22Rv1 (cell line): ENCODE results near the gene WDR17.

Source experiments
- CTCF ChIP-seq: fragments of 450-650 bp; IDR thresholded peaks from 2 replicates; pipeline ENCODE4 v1.5.1; 2017; ENCODE audit warnings: mild to moderate bottlenecking
- ZFX ChIP-seq: fragments of 450-650 bp; IDR thresholded peaks from 2 replicates; pipeline ENCODE4 v1.6.1; 2017; ENCODE audit warnings: antibody characterized with exemption, borderline replicate concordance

DNA sequence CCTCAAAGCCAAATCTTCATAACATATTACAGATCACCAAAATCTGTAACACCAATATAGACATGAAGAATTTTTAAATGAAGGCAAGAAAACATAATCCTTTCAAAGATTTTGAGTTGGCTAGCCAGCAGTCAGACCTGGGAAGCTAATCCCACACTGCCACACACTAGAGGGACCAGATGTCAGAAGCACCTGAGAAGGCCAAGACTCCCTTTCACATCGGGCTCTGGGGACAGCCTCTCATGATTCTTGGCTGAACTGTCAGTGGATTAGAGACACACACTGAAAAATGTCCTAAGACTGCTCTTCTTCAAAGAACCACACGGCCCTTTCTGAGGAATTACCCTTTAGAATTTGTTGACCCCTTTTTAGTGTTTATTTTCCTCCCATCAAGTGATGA lies 157.9 kb downstream of the WDR17 start:
- no peak for TF ChIP-seq CTCF
- no peak for TF ChIP-seq ZFX
